Lower lobe of right lung (tissue), 2 donors: ENCODE data around the gene PRSS33. TPM values are rescaled to one million over a fixed set of nuclear protein-coding genes. Genes with fewer than 3 reads are reported as not detected.

Experiments used
- ATAC-seq, 2 donors: fragments of 200-7000 bp; cut with Tn5 transposase; one replicate each; pipeline ENCODE4 v1.9.1; 2020 to 2022; ENCODE audit warnings: mild to moderate bottlenecking in 2 of 2, moderate library complexity in 2 of 2
- DNase-seq: peaks from one replicate; pipeline ENCODE4 v3.0.0-alpha.2; 2020
- H3K27ac ChIP-seq: fragments of 200-600 bp; one replicate; pipeline ENCODE4 v1.8.0; 2022
- H3K27me3 ChIP-seq: fragments of 200-600 bp; one replicate; pipeline ENCODE4 v1.8.0; 2022; ENCODE audit warnings: low read depth
- H3K36me3 ChIP-seq: fragments of 200-600 bp; one replicate; pipeline ENCODE4 v1.8.0; 2022; ENCODE audit warnings: mild to moderate bottlenecking
- H3K4me1 ChIP-seq: fragments of 200-600 bp; one replicate; pipeline ENCODE4 v1.8.0; 2022
- H3K4me3 ChIP-seq: fragments of 200-600 bp; one replicate; pipeline ENCODE4 v1.8.0; 2022; ENCODE audit warnings: mild to moderate bottlenecking
- H3K9me3 ChIP-seq: fragments of 200-600 bp; one replicate; pipeline ENCODE4 v1.8.0; 2022
- intact Hi-C: fragments of 100-400 bp; cut with DNase I; formaldehyde crosslinking; loops from one replicate; pipeline ENCODE4 v1.11.0; 2022
- total RNA-seq: library from RNA; stranded (reverse); fragmentation: NEBNext Ultra II Directional; extraction: Animal tissue kit (Norgen Biotek cat#: 25700); gene quantifications from one replicate; pipeline ENCODE4 v1.2.1, GENCODE V29; 2021
- TF ChIP-seq, protein P1 (sequence below): fragments of 200-600 bp; IDR thresholded peaks from one replicate; pipeline ENCODE4 v1.8.0; 2022; ENCODE audit warnings: antibody characterized with exemption, mild to moderate bottlenecking
- donor health status: DM: no; HTN: yes; CAD: no; lungs with severe emphysema.

PRSS33 gene
- total RNA-seq, 1 donor from 2014 or later, result not detected

DNA sequence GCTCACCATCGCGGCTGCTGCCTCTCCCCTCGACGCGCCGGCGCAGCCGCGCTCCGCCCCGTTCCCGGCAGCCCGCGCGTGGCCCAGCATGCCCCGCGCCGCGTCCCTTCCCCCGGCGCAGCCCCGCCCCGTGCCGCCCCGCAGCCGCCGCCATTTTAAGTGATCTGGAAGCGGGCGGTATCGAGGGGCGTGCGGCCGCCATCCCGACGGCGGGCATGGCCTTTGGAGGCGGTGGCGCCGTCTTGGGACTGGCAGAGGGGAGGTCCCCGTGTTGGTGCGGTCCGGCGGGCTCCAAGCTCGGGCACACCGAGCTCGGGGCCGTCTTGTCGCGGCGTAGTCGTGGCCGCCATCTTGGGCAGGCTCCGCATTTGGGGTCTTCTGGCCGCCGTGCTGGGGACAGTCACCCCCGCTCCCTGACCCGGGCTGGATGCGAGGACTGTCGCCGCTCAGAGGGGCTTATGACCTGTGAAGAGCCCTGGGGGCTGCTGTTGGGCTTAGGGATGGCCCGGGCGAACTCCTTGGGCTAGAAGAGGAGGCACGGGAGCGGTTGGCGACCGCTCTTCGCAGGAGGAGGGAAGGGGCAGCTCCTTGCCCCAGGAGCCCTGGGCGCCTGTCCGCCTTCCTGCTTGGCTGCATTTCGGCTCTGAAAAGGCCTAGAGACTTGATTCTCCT, 10.0 kb downstream of the PRSS33 start, which contains the start of gene ELOB:
ELOB (minus strand) TSS at position 50 of the 672 bp plus-strand sequence; CDS start at position 9, 41 bp downstream.
- Histone ChIP-seq H3K27me3 (no peaks in the 10 kb centered on the region), H3K9me3 (no peaks in the 10 kb centered on the region), H3K27ac (peak within 1 kb of the TSS; percentile 100), H3K36me3 (peaks cover 27% of the 10 kb centered on the region), H3K4me3 (peak within 1 kb of the TSS; percentile 96), H3K4me1 (peaks cover 31% of the 10 kb centered on the region)
- intact Hi-C loops, result no loop called here
- ATAC-seq (peak; percentile 95), DNase-seq (peak; percentile 92)
- TF ChIP-seq, protein P1, sequence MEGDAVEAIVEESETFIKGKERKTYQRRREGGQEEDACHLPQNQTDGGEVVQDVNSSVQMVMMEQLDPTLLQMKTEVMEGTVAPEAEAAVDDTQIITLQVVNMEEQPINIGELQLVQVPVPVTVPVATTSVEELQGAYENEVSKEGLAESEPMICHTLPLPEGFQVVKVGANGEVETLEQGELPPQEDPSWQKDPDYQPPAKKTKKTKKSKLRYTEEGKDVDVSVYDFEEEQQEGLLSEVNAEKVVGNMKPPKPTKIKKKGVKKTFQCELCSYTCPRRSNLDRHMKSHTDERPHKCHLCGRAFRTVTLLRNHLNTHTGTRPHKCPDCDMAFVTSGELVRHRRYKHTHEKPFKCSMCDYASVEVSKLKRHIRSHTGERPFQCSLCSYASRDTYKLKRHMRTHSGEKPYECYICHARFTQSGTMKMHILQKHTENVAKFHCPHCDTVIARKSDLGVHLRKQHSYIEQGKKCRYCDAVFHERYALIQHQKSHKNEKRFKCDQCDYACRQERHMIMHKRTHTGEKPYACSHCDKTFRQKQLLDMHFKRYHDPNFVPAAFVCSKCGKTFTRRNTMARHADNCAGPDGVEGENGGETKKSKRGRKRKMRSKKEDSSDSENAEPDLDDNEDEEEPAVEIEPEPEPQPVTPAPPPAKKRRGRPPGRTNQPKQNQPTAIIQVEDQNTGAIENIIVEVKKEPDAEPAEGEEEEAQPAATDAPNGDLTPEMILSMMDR, result no peak

DNA sequence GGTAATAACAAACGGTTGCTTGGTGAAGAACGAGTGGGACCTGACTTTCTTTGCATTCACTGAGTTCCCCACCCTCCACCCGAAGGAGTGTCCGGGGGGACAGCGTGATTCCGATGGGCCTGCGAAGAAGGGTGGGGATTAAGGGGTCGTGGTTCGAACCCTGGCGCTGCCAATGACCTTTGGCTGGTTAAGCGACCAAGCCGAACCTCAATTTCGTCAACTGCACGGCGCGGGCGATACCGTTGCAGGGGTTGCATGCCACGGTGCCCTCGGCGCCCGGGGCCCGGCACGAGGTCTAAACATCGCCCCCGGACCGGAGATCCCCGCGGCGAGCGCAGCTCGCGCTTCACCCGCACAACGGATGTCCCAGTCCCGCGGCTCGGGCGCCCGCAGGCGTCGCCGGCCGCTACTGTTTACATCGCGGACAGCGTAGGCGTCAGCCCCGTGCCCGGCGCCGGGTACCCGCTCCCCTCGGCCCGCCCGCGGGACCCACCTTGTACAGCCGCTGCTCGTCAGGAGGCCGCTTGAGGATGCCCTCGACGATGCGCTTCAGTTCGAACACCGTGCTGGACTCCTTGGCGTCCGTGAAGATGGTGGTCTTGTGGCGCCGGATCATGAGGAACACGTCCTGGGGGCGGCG, 10.7 kb downstream of the PRSS33 start:
- Histone ChIP-seq H3K27ac (peak overlapping the region; percentile 82), H3K4me1 (peaks cover 31% of the 10 kb centered on the region), H3K27me3 (no peaks in the 10 kb centered on the region), H3K9me3 (no peaks in the 10 kb centered on the region), H3K4me3 (peak overlapping the region; percentile 88), H3K36me3 (peaks cover 34% of the 10 kb centered on the region)
- intact Hi-C loops, result no loop called here
- peak; percentile 1 for ATAC-seq
- DNase-seq, result peak; percentile 67
- TF ChIP-seq, protein P1, result no peak

DNA sequence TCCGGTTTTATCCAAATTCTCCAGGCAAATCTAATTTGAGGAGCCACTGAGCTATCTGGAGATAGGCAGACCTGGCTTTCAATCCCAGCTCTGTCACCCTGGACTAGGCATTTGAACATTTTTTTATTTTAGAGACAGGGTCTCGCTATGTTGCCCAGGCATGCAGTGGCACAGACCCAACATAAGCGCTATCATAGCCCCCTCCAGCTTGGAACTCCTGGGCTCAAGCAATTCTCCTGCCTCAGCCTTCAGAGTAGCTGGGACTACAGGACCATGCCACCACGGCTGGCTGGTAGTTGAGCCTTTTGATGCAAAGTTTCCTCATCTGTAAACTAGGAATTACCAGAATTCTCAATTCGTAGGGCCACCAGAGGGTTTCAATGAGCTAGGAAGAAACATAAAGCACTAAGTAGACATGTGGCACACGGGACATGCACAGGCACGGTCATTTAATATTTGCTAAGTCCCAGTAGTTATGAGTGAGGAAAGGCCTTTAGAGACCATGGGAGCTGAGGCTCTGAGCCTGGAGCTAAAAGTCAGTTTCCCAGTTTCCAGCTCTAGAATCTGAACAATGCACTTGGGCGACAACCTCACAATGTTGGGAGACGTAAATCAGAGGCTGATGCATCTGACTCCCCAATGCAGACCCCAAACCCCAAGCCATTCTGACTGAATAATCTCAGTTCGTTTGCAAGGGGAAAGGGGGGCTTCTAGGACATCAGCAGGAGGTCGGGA, 11.4 kb downstream of the PRSS33 start:
- peaks cover 31% of the 10 kb centered on the region for H3K4me1 ChIP-seq
- H3K27me3 ChIP-seq, result no peaks in the 10 kb centered on the region
- DNase-seq (peak; percentile 10), ATAC-seq (no peak)
- TF ChIP-seq, protein P1, result no peak
- H3K36me3 ChIP-seq, result peaks cover 41% of the 10 kb centered on the region
- H3K4me3 ChIP-seq, result peak overlapping the region; percentile 88
- H3K9me3 ChIP-seq, result no peaks in the 10 kb centered on the region
- peak overlapping the region; percentile 82 for H3K27ac ChIP-seq
- intact Hi-C loops, result no loop called here

DNA sequence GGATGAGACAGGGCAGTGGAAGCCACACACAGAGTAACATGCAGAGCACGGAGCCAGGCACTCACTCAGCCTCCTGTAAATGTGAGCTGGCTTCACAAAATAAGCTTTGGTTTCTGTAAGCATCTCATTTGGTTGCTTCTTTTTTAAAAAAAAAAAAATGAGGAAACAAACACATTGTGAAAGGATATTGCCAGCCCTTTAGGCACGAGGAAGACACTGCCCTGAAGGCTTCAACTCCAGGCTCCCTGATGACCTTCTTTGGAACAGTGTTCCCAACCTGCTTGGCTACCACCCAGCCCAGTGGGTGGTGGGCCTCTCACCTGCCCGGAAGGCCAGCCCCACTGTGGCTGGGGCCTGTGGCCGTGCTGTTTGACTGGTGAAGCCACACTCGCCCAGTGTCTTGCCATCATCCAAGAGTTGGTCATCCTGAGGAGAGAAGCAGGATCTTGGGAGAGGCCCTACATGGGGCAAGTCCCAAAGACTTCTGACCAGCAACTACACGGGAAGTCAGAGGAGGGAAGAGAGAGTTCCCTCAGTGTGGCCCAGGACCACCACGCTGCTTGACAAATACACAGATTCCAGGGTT, 12.1 kb downstream of the PRSS33 start:
- Histone ChIP-seq H3K27me3 (no peaks in the 10 kb centered on the region), H3K27ac (no peak overlapping the region), H3K9me3 (no peaks in the 10 kb centered on the region), H3K4me3 (no peak overlapping the region), H3K36me3 (peaks cover 48% of the 10 kb centered on the region), H3K4me1 (peaks cover 31% of the 10 kb centered on the region)
- intact Hi-C loops, result no loop called here
- ATAC-seq, result no peak
- DNase-seq, result peak; percentile 29
- TF ChIP-seq, protein P1, result no peak

DNA sequence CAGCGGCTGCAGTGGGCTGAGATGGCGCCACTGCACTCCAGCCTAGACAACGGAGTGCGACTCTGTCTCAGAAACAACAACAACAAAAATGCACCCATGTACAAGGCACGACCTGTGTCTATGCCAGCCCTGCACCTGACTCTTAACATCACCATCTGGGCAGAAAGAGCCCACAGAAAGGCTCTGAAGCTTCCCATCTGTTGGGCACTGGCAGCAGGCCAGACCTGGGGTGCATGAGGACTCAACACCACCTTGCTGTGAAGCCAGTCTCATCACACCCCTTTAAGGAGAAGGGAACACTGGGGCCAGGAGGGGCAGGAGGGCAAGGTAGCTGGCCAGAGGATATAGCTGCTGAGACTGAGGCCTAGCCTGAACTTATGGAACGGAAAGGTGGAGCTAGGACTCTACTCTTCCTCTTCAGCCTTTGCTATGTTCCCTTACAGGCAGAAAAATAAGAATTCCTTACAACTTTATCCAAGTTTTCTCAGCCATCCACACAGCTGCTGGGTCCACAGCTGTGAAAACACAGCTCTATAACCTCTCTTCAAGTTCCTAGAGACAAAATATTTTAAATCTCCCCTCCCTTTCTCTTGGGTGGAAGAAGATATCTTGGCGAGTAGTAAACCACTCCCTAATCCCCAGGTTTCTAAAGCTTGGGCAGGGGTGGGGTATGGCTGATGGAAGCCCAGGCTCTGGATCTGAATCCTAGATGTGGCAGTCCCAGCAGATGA, 13.0 kb downstream of the PRSS33 start:
- intact Hi-C loops, result no loop called here
- DNase-seq (peak; percentile 44), ATAC-seq (no peak)
- H3K4me3 ChIP-seq, result no peak overlapping the region
- peaks cover 33% of the 10 kb centered on the region for H3K4me1 ChIP-seq
- H3K27me3 ChIP-seq, result no peaks in the 10 kb centered on the region
- TF ChIP-seq, protein P1, result no peak
- H3K27ac ChIP-seq, result no peak overlapping the region
- H3K36me3 ChIP-seq, result peaks cover 57% of the 10 kb centered on the region
- H3K9me3 ChIP-seq, result no peaks in the 10 kb centered on the region
